Measurements from ENCODE around the gene BCL11A. TPM values are rescaled to one million over a fixed set of nuclear protein-coding genes. Genes with fewer than 3 reads are reported as not detected.

The BCL11A gene
- total RNA-seq, 2 experiments from 2014 or later, result 0.40 to 0.64 TPM

- no peak for DNase-seq
- no peak for ATAC-seq (ENCODE audit: low read depth)
- POLR2A ChIA-PET, result no interaction called here
- Mint-ChIP-seq H3K4me1 (peaks cover 5% of the 10 kb centered on the region), H3K27ac (no peak overlapping the region), H3K9me3 (no peaks in the 10 kb centered on the region), H3K4me3 (no peak overlapping the region), H3K27me3 (peaks cover 24% of the 10 kb centered on the region), H3K36me3 (no peaks in the 10 kb centered on the region)
Observed at GRCh38 chr2:60412620-60413019, 140.8 kb downstream of the BCL11A start.

GRCh38 chr2:60412027-60412426, 141.4 kb downstream of the BCL11A start:
- H3K4me3 Mint-ChIP-seq, result no peak overlapping the region
- peaks cover 27% of the 10 kb centered on the region for H3K27me3 Mint-ChIP-seq
- no peak for DNase-seq
- H3K4me1 Mint-ChIP-seq, result peaks cover 5% of the 10 kb centered on the region
- H3K9me3 Mint-ChIP-seq, result no peaks in the 10 kb centered on the region
- POLR2A ChIA-PET, result no interaction called here
- no peak overlapping the region for H3K27ac Mint-ChIP-seq
- ATAC-seq (ENCODE audit: low read depth), result no peak
- H3K36me3 Mint-ChIP-seq, result no peaks in the 10 kb centered on the region

DNA sequence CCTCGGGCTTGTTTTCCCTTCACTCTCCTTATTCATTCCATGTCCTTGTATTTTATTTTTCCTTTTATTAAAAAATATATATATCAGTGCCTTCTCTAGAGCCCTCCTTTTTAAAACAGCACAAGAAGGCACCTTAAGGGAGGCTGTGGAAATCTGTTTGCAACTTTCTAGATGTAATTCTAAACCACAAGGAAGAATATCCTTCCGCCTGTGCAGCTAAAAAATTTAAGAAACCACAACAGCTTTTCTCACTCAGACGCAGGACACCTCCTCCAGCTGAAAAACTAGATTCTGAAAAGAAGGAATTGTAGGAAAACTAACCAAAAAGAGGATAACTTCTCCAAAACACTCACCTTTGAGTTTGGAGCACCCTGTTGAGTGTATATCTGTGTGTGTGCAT, 142.2 kb downstream of the BCL11A start:
- DNase-seq (no peak), ATAC-seq (ENCODE audit: low read depth) (no peak)
- Mint-ChIP-seq H3K9me3 (no peaks in the 10 kb centered on the region), H3K4me1 (peaks cover 5% of the 10 kb centered on the region), H3K4me3 (no peak overlapping the region), H3K36me3 (no peaks in the 10 kb centered on the region), H3K27ac (no peak overlapping the region), H3K27me3 (peaks cover 33% of the 10 kb centered on the region)
- POLR2A ChIA-PET, result no interaction called here

DNA sequence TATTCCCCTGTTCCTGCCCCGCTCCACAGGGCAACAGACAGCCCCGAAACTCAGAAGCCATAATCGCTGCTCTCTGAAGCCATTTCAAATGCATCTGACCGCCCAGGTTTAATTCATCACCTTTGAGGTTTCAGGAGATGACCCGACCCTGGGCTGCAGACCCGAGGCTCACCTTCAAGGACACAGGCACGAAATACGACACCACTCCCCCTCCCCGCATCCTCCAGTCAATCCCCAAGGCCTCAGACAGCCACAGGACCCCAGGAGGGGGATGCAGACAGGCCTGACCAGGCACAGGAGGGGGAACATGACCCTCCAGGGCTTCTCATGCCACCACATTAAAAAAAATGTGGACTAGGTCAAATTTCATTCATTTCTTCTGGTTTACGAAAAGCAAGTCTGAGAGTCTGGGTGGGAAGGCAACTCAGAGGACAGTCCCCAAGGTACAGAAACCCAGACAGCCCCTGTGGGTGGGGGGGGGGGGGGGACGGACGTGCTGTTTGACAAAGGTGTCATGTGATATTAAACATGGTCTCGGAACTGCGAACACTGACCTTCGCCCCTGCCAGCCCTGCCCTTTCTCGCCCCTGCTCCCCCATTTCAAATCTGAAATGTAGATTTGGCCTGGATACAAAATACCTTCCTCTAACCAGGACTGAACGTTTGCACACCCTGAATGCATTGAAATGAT, 142.9 kb downstream of the BCL11A start:
- peaks cover 28% of the 10 kb centered on the region for H3K27me3 Mint-ChIP-seq
- no peaks in the 10 kb centered on the region for H3K9me3 Mint-ChIP-seq
- POLR2A ChIA-PET, result no interaction called here
- no peak overlapping the region for H3K4me3 Mint-ChIP-seq
- H3K27ac Mint-ChIP-seq, result no peak overlapping the region
- ATAC-seq (ENCODE audit: low read depth), result no peak
- no peak for DNase-seq
- no peaks in the 10 kb centered on the region for H3K36me3 Mint-ChIP-seq
- H3K4me1 Mint-ChIP-seq, result peaks cover 5% of the 10 kb centered on the region

GRCh38 chr2:60409531-60409871, 144.0 kb downstream of the BCL11A start:
- ATAC-seq (ENCODE audit: low read depth), result no peak
- H3K4me1 Mint-ChIP-seq, result peaks cover 5% of the 10 kb centered on the region
- H3K27ac Mint-ChIP-seq, result no peak overlapping the region
- no peaks in the 10 kb centered on the region for H3K36me3 Mint-ChIP-seq
- DNase-seq, result no peak
- H3K9me3 Mint-ChIP-seq, result no peaks in the 10 kb centered on the region
- H3K27me3 Mint-ChIP-seq, result peaks cover 32% of the 10 kb centered on the region
- POLR2A ChIA-PET, result no interaction called here
- H3K4me3 Mint-ChIP-seq, result no peak overlapping the region

DNA sequence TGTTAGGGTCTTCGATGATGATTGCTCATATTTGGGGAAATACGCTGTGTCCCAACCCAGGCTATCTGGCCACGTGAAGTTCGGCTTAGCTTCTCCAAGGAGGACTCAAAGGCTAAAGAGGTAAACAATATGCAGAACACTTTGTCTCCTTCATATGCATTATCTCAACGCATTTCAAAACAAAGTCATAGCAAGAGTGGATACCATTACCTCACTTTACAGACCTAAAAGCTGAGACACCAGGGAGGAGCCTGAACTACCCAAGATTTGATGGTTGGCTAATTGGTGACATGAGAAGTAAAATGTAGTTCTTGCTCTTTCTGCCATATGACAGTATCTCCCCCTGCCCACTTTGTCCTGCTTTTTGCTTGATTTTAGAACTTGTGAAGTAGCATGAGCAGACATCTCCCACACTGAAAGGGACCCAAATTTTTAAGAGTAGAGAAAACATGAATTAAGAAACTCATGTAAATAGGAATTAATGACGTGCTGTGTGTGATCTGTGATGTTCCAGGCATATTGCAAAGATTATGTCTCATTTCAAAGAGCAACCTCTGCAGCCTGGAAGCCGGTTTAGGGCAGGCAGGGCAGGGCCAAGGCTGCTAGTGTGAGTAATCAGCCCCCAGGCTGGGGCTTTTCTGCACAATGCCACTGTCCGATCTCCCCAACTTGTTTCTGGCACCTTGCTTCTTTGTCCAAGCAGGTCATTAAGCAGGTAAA, 144.5 kb downstream of the BCL11A start:
- Mint-ChIP-seq H3K4me3 (no peak overlapping the region), H3K4me1 (peaks cover 5% of the 10 kb centered on the region), H3K27me3 (peaks cover 27% of the 10 kb centered on the region), H3K27ac (no peak overlapping the region), H3K9me3 (no peaks in the 10 kb centered on the region), H3K36me3 (no peaks in the 10 kb centered on the region)
- POLR2A ChIA-PET, result no interaction called here
- DNase-seq (no peak), ATAC-seq (ENCODE audit: low read depth) (no peak)

DNA sequence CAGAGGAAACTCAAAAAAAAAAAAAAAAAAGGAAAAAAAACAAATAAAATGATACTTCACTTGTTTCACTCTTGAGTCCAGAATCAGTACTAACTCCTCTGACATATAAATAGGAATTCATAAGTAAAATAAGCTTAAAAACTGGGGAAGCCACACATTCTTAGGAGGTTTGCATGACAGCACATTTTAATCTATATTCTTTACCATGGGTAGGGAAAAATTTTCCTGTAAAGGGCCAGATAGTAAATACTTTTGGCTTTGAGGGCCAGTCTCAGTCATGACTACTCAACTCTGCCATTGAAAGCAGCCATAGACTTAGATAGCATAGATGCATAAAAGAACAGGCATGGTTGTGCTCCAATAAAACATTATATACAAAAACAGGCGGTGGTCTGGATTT, 145.2 kb downstream of the BCL11A start:
- Mint-ChIP-seq H3K36me3 (no peaks in the 10 kb centered on the region), H3K27me3 (peaks cover 27% of the 10 kb centered on the region), H3K4me3 (no peak overlapping the region), H3K9me3 (no peaks in the 10 kb centered on the region), H3K27ac (no peak overlapping the region), H3K4me1 (peaks cover 5% of the 10 kb centered on the region)
- no peak for ATAC-seq (ENCODE audit: low read depth)
- DNase-seq, result no peak
- POLR2A ChIA-PET, result no interaction called here

GRCh38 chr2:60407398-60407797, 146.1 kb downstream of the BCL11A start:
- no peaks in the 10 kb centered on the region for H3K36me3 Mint-ChIP-seq
- H3K4me1 Mint-ChIP-seq, result peaks cover 5% of the 10 kb centered on the region
- no peak for ATAC-seq (ENCODE audit: low read depth)
- POLR2A ChIA-PET, result no interaction called here
- peaks cover 24% of the 10 kb centered on the region for H3K27me3 Mint-ChIP-seq
- no peaks in the 10 kb centered on the region for H3K9me3 Mint-ChIP-seq
- DNase-seq, result no peak
- no peak overlapping the region for H3K27ac Mint-ChIP-seq
- no peak overlapping the region for H3K4me3 Mint-ChIP-seq

DNA sequence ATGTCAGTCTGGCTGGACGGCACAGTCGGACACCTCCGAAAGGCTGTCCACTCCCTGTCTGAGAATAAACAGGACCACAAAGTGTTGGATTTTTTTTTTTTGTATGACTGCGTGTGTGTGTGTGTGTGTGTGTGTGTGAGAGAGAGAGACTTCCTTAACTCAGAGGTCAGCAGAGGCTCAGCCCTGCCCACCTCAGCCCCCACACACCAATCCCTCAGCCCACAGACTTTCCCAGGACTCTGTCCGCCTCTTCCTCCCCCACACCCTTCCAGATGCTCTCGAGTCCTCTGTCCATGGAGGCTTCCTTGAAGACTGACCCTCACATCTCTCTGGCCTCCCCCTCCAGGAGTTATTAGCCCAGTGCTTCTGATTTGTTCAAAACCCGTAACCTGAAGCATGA, 147.3 kb downstream of the BCL11A start:
- no peaks in the 10 kb centered on the region for H3K36me3 Mint-ChIP-seq
- POLR2A ChIA-PET, result no interaction called here
- no peak overlapping the region for H3K27ac Mint-ChIP-seq
- H3K4me3 Mint-ChIP-seq, result no peak overlapping the region
- ATAC-seq (ENCODE audit: low read depth) (no peak), DNase-seq (no peak)
- peaks cover 2% of the 10 kb centered on the region for H3K4me1 Mint-ChIP-seq
- H3K9me3 Mint-ChIP-seq, result no peaks in the 10 kb centered on the region
- peaks cover 21% of the 10 kb centered on the region for H3K27me3 Mint-ChIP-seq

DNA sequence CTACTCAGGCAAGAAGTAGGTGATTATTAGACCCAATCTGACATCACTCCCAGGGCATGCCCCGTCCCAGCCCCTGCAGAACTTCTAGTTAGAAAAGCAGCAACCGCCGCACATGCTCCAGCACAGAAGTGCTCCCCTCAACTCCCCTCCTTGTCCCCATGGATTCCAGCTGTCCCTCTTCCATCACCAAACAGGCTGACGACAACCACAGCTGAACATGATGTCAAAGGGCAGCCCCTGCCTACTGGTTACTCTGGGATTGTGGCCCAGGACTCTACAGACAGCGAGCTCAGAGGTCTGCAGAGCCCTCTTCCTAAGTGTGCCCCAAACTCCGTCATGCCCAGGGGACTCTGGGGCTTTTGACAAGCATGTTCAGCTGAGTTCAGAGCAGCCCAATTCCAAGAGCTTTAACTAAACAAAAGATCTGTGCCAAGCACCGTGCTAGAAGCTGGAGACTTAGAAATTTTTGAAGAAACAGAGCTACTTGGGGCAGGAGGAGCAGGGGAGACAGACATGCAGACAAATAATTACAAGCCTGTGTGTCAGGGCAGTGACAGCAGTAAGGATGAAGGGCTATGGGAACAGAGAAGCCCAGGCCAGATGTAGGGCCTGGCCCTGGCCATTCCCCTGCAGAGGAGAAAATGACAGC, 148.1 kb downstream of the BCL11A start:
- peaks cover 21% of the 10 kb centered on the region for H3K27me3 Mint-ChIP-seq
- no peak for ATAC-seq (ENCODE audit: low read depth)

More for the DNA sequence above, 148.1 kb downstream of the BCL11A start:
- no peaks in the 10 kb centered on the region for H3K36me3 Mint-ChIP-seq
- DNase-seq, result no peak
- no peaks in the 10 kb centered on the region for H3K9me3 Mint-ChIP-seq
- H3K4me1 Mint-ChIP-seq, result peaks cover 2% of the 10 kb centered on the region
- POLR2A ChIA-PET, result no interaction called here
- H3K27ac Mint-ChIP-seq, result no peak overlapping the region
- H3K4me3 Mint-ChIP-seq, result no peak overlapping the region

Other genes with a start within 250 kb of the BCL11A start
- 10 to 100 TPM; 25.9 to 26.2 TPM for gene PAPOLG, start 202.6 kb upstream of the BCL11A start, total RNA-seq